NCI-H2227 treated with DMSO at 0.1 percent for 48 hours (cell line): ENCODE results near the gene SIRT6.
"Not testable (repeated sequence)": the region's sequence is repeated elsewhere in the genome, so short reads cannot be mapped to it uniquely, and the experiment has no call there.

ENCODE experiments used
- DNase-seq: peaks from one replicate; lab custom pipeline; 2025; lab: John Stamatoyannopoulos, UW

SIRT6 gene

GRCh38 chr19:4135386-4135785, 47.0 kb downstream of the SIRT6 start:
- DNase-seq = not testable (repeated sequence)

- DNase-seq = no peak
Observed at GRCh38 chr19:4134351-4134750, 48.0 kb downstream of the SIRT6 start.

GRCh38 chr19:4130744-4131438, 51.5 kb downstream of the SIRT6 start:
- DNase-seq = no peak

GRCh38 chr19:4129050-4129449, 53.3 kb downstream of the SIRT6 start:
- not testable (repeated sequence) for DNase-seq

- not testable (repeated sequence) for DNase-seq
Observed at GRCh38 chr19:4127322-4127721, 55.0 kb downstream of the SIRT6 start.

- DNase-seq = no peak
Observed at GRCh38 chr19:4124638-4125037, 57.7 kb downstream of the SIRT6 start.
